Esophagus muscularis mucosa (tissue), 4 donors: ENCODE results near the gene TMEM123. TPM values are rescaled to one million over a fixed set of nuclear protein-coding genes. Genes with fewer than 3 reads are reported as not detected.
"Not testable (repeated sequence)": the region's sequence is repeated elsewhere in the genome, so short reads cannot be mapped to it uniquely, and the experiment has no call there.

Experiments used
- DNase-seq: peaks from one replicate; pipeline ENCODE4 v3.0.0-alpha.2; 2017; ENCODE audit errors: extremely low spot score
- H3K27ac ChIP-seq, 4 donors: fragments of 200-600 bp; sonication (generic); replicated peaks in 1 of 4; 1 replicate in 3 of 4; 2 replicates in 1 of 4; pipeline ENCODE4 v1.5.1; 2016 to 2019; ENCODE audit warnings: mild to moderate bottlenecking in 1 of 4
- H3K27me3 ChIP-seq, 4 donors: fragments of 200-600 bp; sonication (generic); one replicate each; pipeline versions ENCODE4 v1.5.1 to v1.6.0; 2016 to 2019
- H3K36me3 ChIP-seq, 4 donors: fragments of 200-600 bp; sonication (generic); one replicate each; pipeline ENCODE4 v1.5.1; 2016 to 2019
- H3K4me1 ChIP-seq, 4 donors: fragments of 200-600 bp; sonication (generic); one replicate each; pipeline ENCODE4 v1.5.1; 2016 to 2019
- H3K4me3 ChIP-seq, 4 donors: fragments of 200-600 bp; sonication (generic); 1 replicate in 2 of 4; 2 replicates in 2 of 4; pipeline ENCODE4 v1.5.1; 2016 to 2019; ENCODE audit warnings: mild to moderate bottlenecking in 4 of 4, moderate library complexity in 1 of 4
- H3K9me3 ChIP-seq, 4 donors: fragments of 200-600 bp; sonication (generic); 1 replicate in 3 of 4; 2 replicates in 1 of 4; pipeline ENCODE4 v1.5.1; 2016 to 2019
- EP300 ChIP-seq: sonication (generic); formaldehyde crosslinking; IDR thresholded peaks from one replicate; pipeline ENCODE4 v1.6.1; 2017; ENCODE audit warnings: antibody characterized with exemption
- POLR2A ChIP-seq: fragments of 450-650 bp; IDR thresholded peaks from one replicate; pipeline ENCODE4 v1.6.1; 2017; ENCODE audit warnings: antibody characterized with exemption, moderate library complexity, mild to moderate bottlenecking, low read depth
- POLR2AphosphoS5 ChIP-seq, 2 donors: sonication (generic); formaldehyde crosslinking; IDR thresholded peaks; one replicate each; pipeline ENCODE4 v1.6.1; 2017; ENCODE audit warnings: antibody characterized with exemption in 2 of 2
- WGBS: methylation state at CpG from one replicate; pipeline ENCODE4 v1.1.5; 2018; 5-methylcytosine and 5-hydroxymethylcytosine counted together
- intact Hi-C: fragments of 100-400 bp; cut with DNase I; formaldehyde crosslinking; loops from one replicate; pipeline ENCODE4 v1.15.1; 2023
- total RNA-seq, 4 donors: library from RNA; depleted of rRNA; stranded (reverse); fragments of >200 nt; gene quantifications; one replicate each; pipeline versions ENCODE4 v1.1.0 to v1.2.1, GENCODE V29; 2016
- TF ChIP-seq, protein P1 (sequence below), 3 experiments: fragments of 200-600 bp in 2 of 3; fragments of 450-650 bp in 1 of 3; sonication (generic) in 2 of 3; IDR thresholded peaks; one replicate each; pipeline ENCODE4 v1.5.1; 2017 to 2019; ENCODE audit warnings: antibody characterized with exemption in 3 of 3, mild to moderate bottlenecking in 2 of 3, moderate library complexity in 1 of 3

Gene TMEM123
- total RNA-seq, 4 donors from 2014 or later = 82.7 to 116 (median 88.8) TPM

DNA sequence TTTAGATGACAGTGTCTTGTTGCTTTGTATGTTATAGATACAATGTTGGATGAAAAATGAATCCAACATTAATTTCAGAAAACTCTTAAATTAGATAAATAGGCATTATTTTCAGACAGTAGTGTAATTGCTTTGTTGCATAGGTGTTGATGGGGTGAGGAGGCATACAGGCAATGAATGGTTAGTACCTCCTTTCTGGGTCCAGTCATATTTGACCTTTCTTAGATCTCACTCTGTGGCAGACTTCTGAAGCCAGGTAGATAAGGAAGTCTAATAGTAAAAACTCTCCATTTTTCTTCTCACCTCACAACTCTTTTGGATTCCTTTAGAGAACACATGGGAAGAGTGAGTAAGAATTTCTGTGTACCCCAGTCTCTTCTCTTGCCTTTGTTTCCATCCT lies 73.7 kb downstream of the TMEM123 start:
- no peak for DNase-seq
- Histone ChIP-seq H3K27me3 (no peaks in the 10 kb centered on the region), H3K4me3 (no peak overlapping the region), H3K4me1 (peaks cover 0 to 15% (median 7%) of the 10 kb centered on the region in 4 donors), H3K36me3 (peaks cover 9 to 59% (median 52%) of the 10 kb centered on the region in 4 donors), H3K27ac (no peak overlapping the region), H3K9me3 (no peaks in the 10 kb centered on the region)
- intact Hi-C loops = no loop called here
- TF ChIP-seq EP300 = no peak
- no peak for TF ChIP-seq POLR2A
- TF ChIP-seq, protein P1, sequence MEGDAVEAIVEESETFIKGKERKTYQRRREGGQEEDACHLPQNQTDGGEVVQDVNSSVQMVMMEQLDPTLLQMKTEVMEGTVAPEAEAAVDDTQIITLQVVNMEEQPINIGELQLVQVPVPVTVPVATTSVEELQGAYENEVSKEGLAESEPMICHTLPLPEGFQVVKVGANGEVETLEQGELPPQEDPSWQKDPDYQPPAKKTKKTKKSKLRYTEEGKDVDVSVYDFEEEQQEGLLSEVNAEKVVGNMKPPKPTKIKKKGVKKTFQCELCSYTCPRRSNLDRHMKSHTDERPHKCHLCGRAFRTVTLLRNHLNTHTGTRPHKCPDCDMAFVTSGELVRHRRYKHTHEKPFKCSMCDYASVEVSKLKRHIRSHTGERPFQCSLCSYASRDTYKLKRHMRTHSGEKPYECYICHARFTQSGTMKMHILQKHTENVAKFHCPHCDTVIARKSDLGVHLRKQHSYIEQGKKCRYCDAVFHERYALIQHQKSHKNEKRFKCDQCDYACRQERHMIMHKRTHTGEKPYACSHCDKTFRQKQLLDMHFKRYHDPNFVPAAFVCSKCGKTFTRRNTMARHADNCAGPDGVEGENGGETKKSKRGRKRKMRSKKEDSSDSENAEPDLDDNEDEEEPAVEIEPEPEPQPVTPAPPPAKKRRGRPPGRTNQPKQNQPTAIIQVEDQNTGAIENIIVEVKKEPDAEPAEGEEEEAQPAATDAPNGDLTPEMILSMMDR (IDR thresholded peaks at IDR 0.05) = no peak
- no peak for TF ChIP-seq POLR2AphosphoS5 (IDR thresholded peaks at IDR 0.05)

DNA sequence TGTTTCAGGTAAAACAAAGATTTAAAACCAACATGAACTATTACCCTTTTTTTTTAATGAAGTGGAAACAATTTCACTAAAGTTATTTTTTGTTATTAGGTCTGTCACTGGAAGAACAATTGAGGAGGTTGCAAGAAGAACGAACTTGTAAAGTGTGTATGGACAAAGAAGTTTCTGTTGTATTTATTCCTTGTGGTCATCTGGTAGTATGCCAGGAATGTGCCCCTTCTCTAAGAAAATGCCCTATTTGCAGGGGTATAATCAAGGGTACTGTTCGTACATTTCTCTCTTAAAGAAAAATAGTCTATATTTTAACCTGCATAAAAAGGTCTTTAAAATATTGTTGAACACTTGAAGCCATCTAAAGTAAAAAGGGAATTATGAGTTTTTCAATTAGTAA lies 74.7 kb downstream of the TMEM123 start:
- WGBS = 83% methylated on average over 2 of the region's 2 CpGs
- H3K4me3 ChIP-seq = no peak overlapping the region
- no peak for DNase-seq
- H3K36me3 ChIP-seq = peaks cover 9 to 59% (median 52%) of the 10 kb centered on the region in 4 donors
- H3K9me3 ChIP-seq = no peaks in the 10 kb centered on the region
- TF ChIP-seq EP300 (no peak), POLR2A (no peak), POLR2AphosphoS5 (IDR thresholded peaks at IDR 0.05) (no peak)
- TF ChIP-seq, protein P1 (IDR thresholded peaks at IDR 0.05) = no peak
- no peaks in the 10 kb centered on the region for H3K27me3 ChIP-seq
- intact Hi-C loops = no loop called here
- H3K4me1 ChIP-seq = peaks cover 0 to 15% (median 6%) of the 10 kb centered on the region in 4 donors
- no peak overlapping the region for H3K27ac ChIP-seq

DNA sequence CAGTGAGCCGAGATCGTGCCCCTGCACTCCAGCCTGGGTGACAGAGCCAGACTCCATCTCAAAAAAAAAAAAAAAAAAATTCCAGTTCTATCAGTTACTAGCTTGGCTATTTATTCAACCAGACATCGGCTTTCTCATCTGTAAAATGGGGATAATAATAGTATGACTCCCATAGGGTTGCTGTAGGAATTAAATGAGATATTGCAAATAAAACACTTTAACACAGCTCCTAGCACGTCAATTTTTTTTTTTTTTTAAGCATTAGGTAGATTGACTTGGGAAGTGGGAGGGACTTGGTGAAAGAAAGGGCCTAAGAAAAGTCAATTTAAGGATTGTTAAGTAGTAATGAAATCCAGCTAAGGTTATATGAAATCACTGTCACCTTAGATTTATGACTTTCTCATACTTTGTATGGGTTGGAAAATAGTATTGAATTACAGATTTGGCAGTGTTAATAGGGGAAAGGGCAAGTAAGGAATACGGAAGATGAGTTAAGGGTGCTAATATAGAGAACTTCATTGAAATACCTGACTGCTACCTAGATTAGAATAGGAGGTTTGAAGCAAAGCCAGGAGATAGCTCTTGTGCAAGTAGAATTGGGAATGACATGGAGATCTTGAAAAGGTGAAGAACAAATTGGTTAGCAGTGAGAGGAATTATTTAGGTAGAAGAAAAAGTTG lies 76.7 kb downstream of the TMEM123 start:
- 88% methylated on average over 5 of the region's 5 CpGs for WGBS
- Histone ChIP-seq H3K27ac (no peak overlapping the region), H3K36me3 (peaks cover 9 to 47% (median 41%) of the 10 kb centered on the region in 4 donors), H3K4me3 (no peak overlapping the region), H3K27me3 (no peaks in the 10 kb centered on the region), H3K9me3 (no peaks in the 10 kb centered on the region), H3K4me1 (peaks cover 0 to 15% (median 3%) of the 10 kb centered on the region in 4 donors)
- TF ChIP-seq EP300 (no peak), POLR2AphosphoS5 (IDR thresholded peaks at IDR 0.05) (no peak), POLR2A (no peak)
- TF ChIP-seq, protein P1 (IDR thresholded peaks at IDR 0.05) = no peak
- intact Hi-C loops = no loop called here
- DNase-seq = no peak

DNA sequence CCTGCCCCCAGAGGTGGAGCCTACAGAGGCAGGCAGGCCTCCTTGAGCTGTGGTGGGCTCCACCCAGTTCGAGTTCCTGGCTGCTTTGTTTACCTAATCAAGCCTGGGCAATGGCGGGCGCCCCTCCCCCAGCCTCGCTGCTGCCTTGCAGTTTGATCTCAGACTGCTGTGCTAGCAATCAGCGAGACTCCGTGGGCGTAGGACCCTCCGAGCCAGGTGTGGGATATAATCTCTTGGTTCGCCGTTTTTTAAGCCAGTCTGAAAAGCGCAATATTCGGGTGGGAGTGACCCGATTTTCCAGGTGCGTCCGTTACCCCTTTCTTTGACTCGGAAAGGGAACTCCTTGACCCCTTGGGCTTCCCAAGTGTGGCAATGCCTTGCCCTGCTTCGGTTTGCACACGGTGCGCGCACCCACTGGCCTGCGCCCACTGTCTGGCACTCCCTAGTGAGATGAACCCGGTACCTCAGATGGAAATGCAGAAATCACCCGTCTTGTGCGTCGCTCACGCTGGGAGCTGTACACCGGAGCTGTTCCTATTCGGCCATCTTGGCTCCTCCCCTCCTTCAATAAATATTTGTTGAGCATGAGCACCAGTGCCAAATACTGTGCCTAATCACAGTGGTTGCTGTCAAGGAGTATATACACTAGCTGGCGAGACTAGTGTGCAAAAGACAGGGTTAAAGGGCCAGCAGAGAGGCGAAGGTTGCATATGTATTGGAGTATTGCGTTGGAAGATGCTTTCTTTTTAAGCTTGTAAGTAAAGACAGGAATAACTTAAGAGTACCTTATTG lies 77.7 kb downstream of the TMEM123 start:
- 92% methylated on average over 11 of the region's 31 CpGs for WGBS
- Histone ChIP-seq H3K4me1 (peaks cover 0 to 15% (median 3%) of the 10 kb centered on the region in 4 donors), H3K36me3 (peaks cover 8 to 37% (median 31%) of the 10 kb centered on the region in 4 donors)
- H3K4me3 ChIP-seq, H3K27me3 ChIP-seq, intact Hi-C loops, DNase-seq, H3K27ac ChIP-seq, H3K9me3 ChIP-seq: not testable (repeated sequence)

DNA sequence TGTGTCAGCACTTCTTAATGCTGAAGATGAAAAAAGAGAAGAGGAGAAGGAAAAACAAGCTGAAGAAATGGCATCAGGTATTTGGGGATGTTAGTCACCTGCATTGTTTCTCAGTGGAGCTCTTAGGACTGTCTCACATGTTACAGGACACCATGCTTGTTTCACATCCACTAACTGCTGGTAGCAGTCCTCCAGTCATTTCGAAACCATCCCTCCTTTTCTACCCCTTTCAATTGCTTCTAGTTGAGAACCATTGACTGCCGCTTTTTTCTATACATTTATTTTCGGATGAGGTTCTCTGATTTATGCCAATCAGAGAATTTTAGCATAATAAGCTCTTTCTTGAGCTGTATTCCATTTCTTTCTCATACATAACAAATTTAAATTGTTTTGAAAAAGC lies 84.1 kb downstream of the TMEM123 start:
- Histone ChIP-seq H3K27me3 (no peaks in the 10 kb centered on the region), H3K9me3 (no peaks in the 10 kb centered on the region), H3K27ac (no peak overlapping the region), H3K4me3 (no peak overlapping the region), H3K4me1 (peaks cover 0 to 14% (median 2%) of the 10 kb centered on the region in 4 donors), H3K36me3 (peaks cover 31 to 56% (median 46%) of the 10 kb centered on the region in 4 donors)
- WGBS = 92% methylated on average over 3 of the region's 3 CpGs
- intact Hi-C loops = no loop called here
- DNase-seq = no peak
- TF ChIP-seq, protein P1 (IDR thresholded peaks at IDR 0.05) = no peak
- TF ChIP-seq POLR2AphosphoS5 (IDR thresholded peaks at IDR 0.05) (no peak), EP300 (no peak), POLR2A (no peak)
